PC-3 (cell line): ENCODE data around the gene MS4A12. TPM values are rescaled to one million over a fixed set of nuclear protein-coding genes. Genes with fewer than 3 reads are reported as not detected.
A peak's percentile ranks its signal among the peaks of the same experiment; 100 is the strongest.

Experiments
- ATAC-seq: fragments of 200-7000 bp; cut with Tn5 transposase; 2 replicates; pipeline ENCODE4 v1.9.1; 2020; ENCODE audit warnings: mild to moderate bottlenecking, moderate library complexity
- BruUV-seq: library from RNA; stranded (reverse); fragments of 400-500 nt; replicated peaks from 2 replicates; lab custom pipeline; 2021; lab: Mats Ljungman, UMichigan
- CTCF ChIA-PET: fragments of 300-600 bp; sonication (Branson Sonifier 250); formaldehyde crosslinking; loops from one replicate; lab custom pipeline; 2022; ENCODE audit warnings: antibody characterized with exemption; lab: Charles Lee
- POLR2A ChIA-PET: fragments of 300-600 bp; sonication (Branson Sonifier 250); formaldehyde crosslinking; loops from one replicate; lab custom pipeline; 2022; ENCODE audit warnings: antibody characterized with exemption; ENCODE audit not compliant: unreplicated experiment; lab: Charles Lee
- DNase-seq: peaks from one replicate; pipeline ENCODE4 v3.0.0-alpha.2; 2015
- H2AFZ ChIP-seq: fragments of 300-600 bp; sonication (generic); 2 replicates; pipeline ENCODE4 v1.6.0; 2016; ENCODE audit warnings: antibody characterized with exemption, low read length
- H3F3A ChIP-seq: fragments of 300-600 bp; sonication (generic); one replicate; pipeline ENCODE4 v1.6.0; 2017; ENCODE audit warnings: antibody characterized with exemption, low read length, control low read depth, mild to moderate bottlenecking; ENCODE audit not compliant: unreplicated experiment
- H3K27ac ChIP-seq: fragments of 300-600 bp; sonication (generic); 2 replicates; pipeline ENCODE4 v1.5.1; 2016; ENCODE audit warnings: mild to moderate bottlenecking, low read length
- H3K27me3 ChIP-seq: fragments of 300-600 bp; sonication (generic); 2 replicates; pipeline ENCODE4 v1.6.1; 2016; ENCODE audit warnings: low read length, mixed read lengths
- H3K36me3 ChIP-seq: fragments of 300-600 bp; sonication (generic); 2 replicates; pipeline ENCODE4 v1.6.1; 2016; ENCODE audit warnings: low read depth, mixed run types, low read length, mixed read lengths
- H3K4me1 ChIP-seq: fragments of 300-600 bp; sonication (generic); 2 replicates; pipeline ENCODE4 v1.5.1; 2016; ENCODE audit warnings: low read length; ENCODE audit not compliant: insufficient read depth
- H3K4me2 ChIP-seq: fragments of 300-600 bp; sonication (generic); 2 replicates; pipeline ENCODE4 v1.6.0; 2016; ENCODE audit warnings: low read length
- H3K4me3 ChIP-seq: fragments of 300-600 bp; sonication (generic); 2 replicates; pipeline ENCODE4 v1.5.1; 2016; ENCODE audit warnings: mild to moderate bottlenecking, low read length, mixed read lengths
- H3K79me2 ChIP-seq: fragments of 300-600 bp; sonication (generic); 2 replicates; pipeline ENCODE4 v1.6.1; 2017; ENCODE audit warnings: low read length, mixed read lengths
- H3K9ac ChIP-seq: fragments of 300-600 bp; sonication (generic); 2 replicates; pipeline ENCODE4 v1.6.0; 2016; ENCODE audit warnings: mild to moderate bottlenecking, low read length
- H3K9me2 ChIP-seq: fragments of 300-600 bp; sonication (generic); replicated peaks from 2 replicates; pipeline ENCODE4 v1.6.1; 2016; ENCODE audit warnings: mixed run types, low read length, mixed read lengths
- H3K9me3 ChIP-seq: fragments of 300-600 bp; sonication (generic); 2 replicates; pipeline ENCODE4 v1.6.1; 2016; ENCODE audit warnings: low read length, mixed read lengths
- H4K20me1 ChIP-seq: fragments of 300-600 bp; sonication (generic); 2 replicates; pipeline ENCODE4 v1.6.1; 2016; ENCODE audit warnings: low read length, mixed read lengths
- EZH2 ChIP-seq: fragments of 300-600 bp; sonication (generic); IDR thresholded peaks from one replicate; pipeline ENCODE4 v1.6.1; 2017; ENCODE audit warnings: antibody characterized with exemption, mild to moderate bottlenecking, low read length; ENCODE audit not compliant: unreplicated experiment
- EZH2phosphoT487 ChIP-seq: fragments of 300-600 bp; sonication (generic); IDR thresholded peaks from 2 replicates; pipeline ENCODE4 v1.6.1; 2018; ENCODE audit warnings: mild to moderate bottlenecking, antibody characterized with exemption, low read length, borderline replicate concordance
- intact Hi-C: fragments of 100-400 bp; cut with micrococcal nuclease; formaldehyde crosslinking; loops from 2 replicates; pipeline ENCODE4 v1.9.0; 2023
- total RNA-seq: library from RNA; depleted of rRNA; stranded (reverse); fragments of >200 nt; gene quantifications from 2 replicates; pipeline ENCODE4 v1.2.3, GENCODE V29; 2014
- TF ChIP-seq, protein P1 (sequence below): fragments of 300-600 bp; sonication (generic); conservative IDR thresholded peaks from 2 replicates; pipeline ENCODE4 v1.5.1; 2017; ENCODE audit warnings: antibody characterized with exemption, low read depth, mild to moderate bottlenecking, low read length

The MS4A12 gene
- total RNA-seq, 1 experiment from 2014 or later, result not detected

DNA sequence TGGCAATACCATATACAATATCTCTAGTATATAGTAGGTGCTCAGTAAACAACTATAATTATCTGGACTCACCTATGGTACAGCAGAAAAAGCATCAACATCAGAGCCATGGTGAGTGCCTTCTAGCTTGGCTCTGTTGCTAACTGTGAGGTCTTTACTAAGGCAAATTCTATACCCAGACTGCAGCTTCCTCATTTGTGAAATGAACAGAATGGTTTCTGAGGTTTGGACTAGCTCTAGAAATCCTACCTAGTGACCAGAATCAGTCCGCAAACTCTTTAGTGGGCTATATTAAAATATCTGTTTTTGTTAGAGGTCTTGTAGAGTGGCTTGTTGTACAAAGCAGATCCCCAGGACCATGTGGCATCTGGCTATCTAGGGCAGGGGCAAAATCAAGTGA, 33.2 kb upstream of the MS4A12 start:
- Histone ChIP-seq H3K27ac (no peak overlapping the region), H3K9ac (no peak overlapping the region), H3K4me1 (no peaks in the 10 kb centered on the region), H3F3A (no peaks in the 10 kb centered on the region), H4K20me1 (no peaks in the 10 kb centered on the region), H3K9me3 (no peaks in the 10 kb centered on the region), H3K27me3 (peaks cover 27% of the 10 kb centered on the region), H2AFZ (no peak overlapping the region), H3K4me3 (no peak overlapping the region), H3K4me2 (no peak overlapping the region), H3K9me2 (no peaks in the 10 kb centered on the region), H3K36me3 (no peaks in the 10 kb centered on the region), H3K79me2 (no peaks in the 10 kb centered on the region)
- TF ChIP-seq, protein P1, sequence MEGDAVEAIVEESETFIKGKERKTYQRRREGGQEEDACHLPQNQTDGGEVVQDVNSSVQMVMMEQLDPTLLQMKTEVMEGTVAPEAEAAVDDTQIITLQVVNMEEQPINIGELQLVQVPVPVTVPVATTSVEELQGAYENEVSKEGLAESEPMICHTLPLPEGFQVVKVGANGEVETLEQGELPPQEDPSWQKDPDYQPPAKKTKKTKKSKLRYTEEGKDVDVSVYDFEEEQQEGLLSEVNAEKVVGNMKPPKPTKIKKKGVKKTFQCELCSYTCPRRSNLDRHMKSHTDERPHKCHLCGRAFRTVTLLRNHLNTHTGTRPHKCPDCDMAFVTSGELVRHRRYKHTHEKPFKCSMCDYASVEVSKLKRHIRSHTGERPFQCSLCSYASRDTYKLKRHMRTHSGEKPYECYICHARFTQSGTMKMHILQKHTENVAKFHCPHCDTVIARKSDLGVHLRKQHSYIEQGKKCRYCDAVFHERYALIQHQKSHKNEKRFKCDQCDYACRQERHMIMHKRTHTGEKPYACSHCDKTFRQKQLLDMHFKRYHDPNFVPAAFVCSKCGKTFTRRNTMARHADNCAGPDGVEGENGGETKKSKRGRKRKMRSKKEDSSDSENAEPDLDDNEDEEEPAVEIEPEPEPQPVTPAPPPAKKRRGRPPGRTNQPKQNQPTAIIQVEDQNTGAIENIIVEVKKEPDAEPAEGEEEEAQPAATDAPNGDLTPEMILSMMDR, result no peak
- TF ChIP-seq EZH2phosphoT487, result no peak
- ATAC-seq (no peak), DNase-seq (no peak)
- CTCF ChIA-PET, result no interaction called here
- no TSS peak for BruUV-seq
- intact Hi-C loops, result no loop called here
- POLR2A ChIA-PET, result no interaction called here

DNA sequence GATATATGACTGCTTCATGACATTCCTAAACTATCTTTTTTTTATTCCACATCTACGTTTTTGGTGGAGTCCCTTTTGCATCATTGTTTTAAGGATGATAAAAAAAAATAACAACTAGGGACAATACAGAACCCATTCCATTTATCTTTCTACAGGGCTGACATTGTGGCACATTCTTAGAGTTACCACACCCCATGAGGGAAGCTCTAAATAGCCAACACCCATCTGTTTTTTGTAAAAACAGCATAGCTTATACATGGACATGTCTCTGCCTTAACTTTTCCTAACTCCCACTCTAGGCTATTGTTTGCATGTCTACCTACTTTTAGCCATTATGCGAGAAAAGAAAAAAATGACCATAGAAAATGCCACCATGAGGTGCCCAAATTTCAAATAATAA, 23.7 kb upstream of the MS4A12 start:
- no peak overlapping the region for H2AFZ ChIP-seq
- no TSS peak for BruUV-seq
- DNase-seq (no peak), ATAC-seq (no peak)
- H3K9ac ChIP-seq, result no peak overlapping the region
- no peaks in the 10 kb centered on the region for H4K20me1 ChIP-seq
- ChIA-PET POLR2A (no interaction called here), CTCF (no interaction called here)
- peaks cover 9% of the 10 kb centered on the region; the same call in 1 of the 2 replicates for H3K27me3 ChIP-seq
- H3F3A ChIP-seq, result no peaks in the 10 kb centered on the region
- TF ChIP-seq EZH2 (no peak), EZH2phosphoT487 (no peak)
- TF ChIP-seq, protein P1, result no peak
- H3K4me2 ChIP-seq, result no peak overlapping the region
- no peaks in the 10 kb centered on the region for H3K9me3 ChIP-seq
- no peak overlapping the region for H3K4me3 ChIP-seq
- H3K9me2 ChIP-seq, result no peaks in the 10 kb centered on the region
- no peaks in the 10 kb centered on the region for H3K79me2 ChIP-seq
- no peak overlapping the region for H3K27ac ChIP-seq
- no peaks in the 10 kb centered on the region for H3K4me1 ChIP-seq
- intact Hi-C loops, result loop anchor here (1.0 kb wide), 1 partner anchor 106 kb away; no protein-coding TSS in a partner anchor
- no peaks in the 10 kb centered on the region for H3K36me3 ChIP-seq

DNA sequence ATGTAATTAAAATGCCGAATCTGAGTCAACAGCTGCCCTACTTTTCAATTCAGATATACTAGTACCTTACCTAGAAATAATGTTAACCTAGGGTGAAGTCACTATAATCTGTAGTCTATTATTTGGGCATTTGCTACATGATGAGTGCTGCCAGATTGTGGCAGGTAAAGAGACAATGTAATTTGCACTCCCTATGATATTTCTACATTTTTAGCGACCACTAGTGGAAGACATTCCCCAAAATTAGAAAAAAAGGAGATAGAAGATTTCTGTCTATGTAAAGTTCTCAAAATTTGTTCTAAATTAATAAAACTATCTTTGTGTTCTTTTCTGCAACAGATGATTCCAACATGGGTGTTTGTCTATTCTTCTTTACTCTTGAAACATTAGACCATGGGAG, 22.9 kb upstream of the MS4A12 start:
- intact Hi-C loops, result loop anchor here (1.0 kb wide), 1 partner anchor 106 kb away; no protein-coding TSS in a partner anchor
- H3K79me2 ChIP-seq, result no peaks in the 10 kb centered on the region
- DNase-seq (peak; percentile 31), ATAC-seq (no peak)
- H3F3A ChIP-seq, result no peaks in the 10 kb centered on the region
- no peak overlapping the region for H3K9ac ChIP-seq
- no peaks in the 10 kb centered on the region for H3K4me1 ChIP-seq
- H3K27me3 ChIP-seq, result peaks cover 9% of the 10 kb centered on the region; the same call in 1 of the 2 replicates
- H3K9me2 ChIP-seq, result no peaks in the 10 kb centered on the region
- H3K9me3 ChIP-seq, result no peaks in the 10 kb centered on the region
- no peaks in the 10 kb centered on the region for H4K20me1 ChIP-seq
- no peaks in the 10 kb centered on the region for H3K36me3 ChIP-seq
- BruUV-seq, result no TSS peak
- H3K4me3 ChIP-seq, result no peak overlapping the region
- TF ChIP-seq EZH2 (no peak), EZH2phosphoT487 (no peak)
- TF ChIP-seq, protein P1, result peak; percentile 64
- H2AFZ ChIP-seq, result no peak overlapping the region
- POLR2A ChIA-PET, result no interaction called here
- CTCF ChIA-PET, result no interaction called here
- H3K4me2 ChIP-seq, result no peak overlapping the region
- H3K27ac ChIP-seq, result no peak overlapping the region
